Activated CD8-positive, alpha-beta memory T cell treated with anti-CD3 and anti-CD28 coated beads, Interleukin-2, amount 50 U/mL, for 4 hours (primary cell): ENCODE measurements around the gene PUDP.
A peak's percentile ranks its signal among the peaks of the same experiment; 100 is the strongest.
"Not testable (repeated sequence)": the region's sequence is repeated elsewhere in the genome, so short reads cannot be mapped to it uniquely, and the experiment has no call there.

Experiments used
- DNase-seq: peaks from one replicate; pipeline ENCODE4 v3.0.0-alpha.2; 2020

PUDP gene

DNA sequence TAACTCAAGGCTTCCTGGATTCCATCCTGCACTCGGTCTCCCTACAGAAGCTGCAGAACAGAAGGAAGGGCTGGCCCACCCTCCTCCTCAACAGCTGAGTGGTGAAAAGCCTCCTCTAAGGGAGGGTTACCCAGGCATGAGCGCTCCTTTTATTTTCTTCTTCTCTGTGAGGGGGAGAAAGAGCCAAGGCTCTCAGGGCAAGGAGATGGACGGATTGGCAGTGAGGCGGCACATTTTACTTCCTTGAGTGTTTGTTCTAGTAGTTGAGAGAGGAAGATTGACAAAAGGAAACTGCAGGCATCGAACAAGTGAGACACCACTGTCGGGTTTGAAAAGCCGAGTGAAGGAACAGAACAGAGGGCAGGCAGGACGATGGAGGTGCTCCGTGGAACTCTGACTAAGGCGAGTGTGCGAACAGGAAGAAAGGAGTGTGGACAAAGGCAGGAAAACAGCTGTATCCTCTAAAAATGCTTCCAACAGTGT lies 38.9 kb downstream of the PUDP start:
- DNase-seq, result no peak

DNA sequence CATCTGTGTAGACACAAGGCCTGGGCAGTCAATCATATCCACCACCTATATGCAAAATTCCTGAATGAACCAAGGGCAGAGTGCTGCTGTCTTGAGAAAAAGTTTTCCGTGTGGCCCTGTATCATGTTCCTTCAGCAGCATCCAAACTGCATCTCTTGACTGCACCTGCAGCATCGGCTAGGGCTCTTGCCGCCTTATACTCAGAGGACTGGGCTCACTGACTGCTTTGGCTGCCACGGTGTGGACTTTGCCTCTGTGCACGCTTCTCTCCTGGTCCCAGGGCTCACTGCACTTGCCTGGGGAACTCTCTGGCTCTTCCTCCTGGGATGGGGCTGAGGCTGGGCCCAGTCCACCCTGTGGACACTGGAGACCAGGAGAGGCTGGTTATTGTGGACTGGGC lies 39.9 kb downstream of the PUDP start:
- DNase-seq, result no peak

DNA sequence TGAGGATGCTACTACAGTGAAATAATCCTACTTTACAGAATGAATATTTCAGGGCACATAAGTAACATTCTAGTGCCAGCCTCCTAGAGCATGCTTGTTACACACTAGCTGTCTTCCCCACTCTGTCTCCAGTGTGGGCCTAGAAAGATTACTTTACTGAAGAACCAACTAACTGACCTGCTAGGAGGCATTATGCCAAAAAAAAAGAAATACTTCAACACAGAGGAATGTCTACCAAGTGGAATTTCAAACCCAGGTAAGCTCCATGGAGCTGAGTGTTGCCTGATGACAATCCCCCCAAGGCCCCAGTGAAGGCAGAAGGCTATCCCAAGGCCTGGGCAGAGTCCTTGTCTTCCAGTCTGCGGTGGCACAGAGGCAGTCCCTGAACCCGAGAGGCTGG lies 41.3 kb downstream of the PUDP start:
- no peak for DNase-seq

GRCh38 chrX:7102119-7102518 lies 45.8 kb downstream of the PUDP start:
- no peak for DNase-seq

GRCh38 chrX:7100022-7100421 lies 47.9 kb downstream of the PUDP start:
- no peak for DNase-seq

DNA sequence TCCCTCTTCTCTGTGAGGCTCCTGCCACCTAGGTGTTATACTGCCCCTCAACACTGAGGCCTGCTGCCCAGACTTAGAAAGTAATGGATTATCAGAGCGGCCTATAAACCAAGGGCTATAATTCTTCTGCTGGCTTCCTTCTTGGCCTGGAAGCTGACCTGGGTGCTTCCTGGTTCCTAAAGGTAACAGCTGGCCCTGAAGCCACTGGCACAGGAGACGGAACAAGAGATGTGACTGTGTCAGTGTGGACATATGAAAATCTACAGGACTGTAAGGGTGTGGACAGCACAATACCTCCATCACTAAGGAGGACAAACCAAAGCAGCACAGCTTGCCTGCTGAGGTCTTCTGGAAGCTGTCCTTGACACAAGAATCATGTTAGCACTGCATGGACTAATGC lies 52.3 kb downstream of the PUDP start:
- not testable (repeated sequence) for DNase-seq

- no peak for DNase-seq
Measured at GRCh38 chrX:7093305-7093704, 54.6 kb downstream of the PUDP start.

DNA sequence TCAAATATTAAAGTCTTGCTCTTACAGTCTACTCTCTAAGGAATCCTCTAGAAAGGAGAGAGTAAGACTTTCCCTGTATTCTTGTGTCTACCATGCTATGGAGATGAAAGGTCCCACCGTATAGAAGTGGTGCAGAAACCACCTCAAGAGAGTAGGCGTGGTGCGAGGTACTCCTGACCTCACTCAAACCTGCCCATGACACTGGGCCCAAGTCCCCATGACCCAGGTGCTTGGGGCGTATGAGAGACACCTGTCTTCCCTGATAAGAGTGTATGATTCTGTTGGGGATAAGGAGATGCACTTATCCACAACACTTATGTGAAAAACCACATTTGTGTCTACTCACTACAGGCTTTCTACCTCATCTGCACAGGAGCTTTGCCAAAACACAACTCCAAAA lies 55.4 kb downstream of the PUDP start:
- no peak for DNase-seq

GRCh38 chrX:7091923-7092322 lies 56.0 kb downstream of the PUDP start:
- no peak for DNase-seq

DNA sequence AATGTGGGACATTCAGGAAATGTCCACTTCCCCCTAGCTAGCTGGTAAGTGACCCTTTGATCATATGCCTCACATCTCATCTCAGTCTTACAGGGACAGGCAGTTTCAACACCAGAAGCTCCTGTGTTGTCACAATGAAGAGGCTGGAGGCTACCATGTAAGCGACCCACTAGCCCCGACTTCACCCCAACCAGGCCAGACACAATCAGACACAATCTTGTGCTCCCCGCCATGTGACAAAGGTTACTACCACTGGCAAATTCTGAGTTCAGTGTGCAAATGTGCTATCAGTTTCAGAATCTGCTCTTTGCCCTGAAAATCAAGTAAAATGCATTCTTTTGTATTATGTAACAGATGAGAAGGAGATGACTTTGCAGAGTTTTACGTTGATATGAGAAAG lies 57.3 kb downstream of the PUDP start:
- no peak for DNase-seq

DNA sequence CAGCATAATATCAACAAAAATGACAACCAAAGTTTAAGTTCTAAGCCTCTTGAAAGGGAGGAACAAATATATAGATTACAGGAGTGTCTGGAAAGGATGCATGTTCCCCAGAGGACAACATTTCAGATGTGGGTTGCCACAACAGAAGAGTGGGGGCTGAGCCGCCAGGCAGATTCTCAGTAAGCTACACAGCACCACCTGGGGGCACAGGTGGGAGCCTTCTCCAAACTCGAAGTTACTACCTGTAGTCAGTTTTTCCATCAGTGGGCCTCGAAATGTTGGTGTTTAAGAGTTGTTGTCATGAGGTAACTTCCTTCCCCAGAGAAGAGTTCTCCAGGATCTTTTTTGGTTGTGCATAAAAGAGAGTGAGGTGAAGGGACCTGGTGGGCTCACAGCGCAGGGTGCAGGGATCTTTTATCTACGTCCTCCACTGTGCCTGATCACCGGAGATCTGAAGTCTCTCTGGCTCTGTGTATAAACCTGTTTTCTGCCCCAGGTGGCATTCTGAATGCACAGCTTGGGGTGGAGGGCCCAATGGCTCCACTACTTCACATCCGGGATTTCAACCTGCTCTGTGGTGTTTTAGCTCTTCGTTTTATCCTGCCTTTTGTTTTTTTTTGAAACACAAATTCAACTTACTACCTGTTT lies 58.9 kb downstream of the PUDP start:
- DNase-seq, result peak; percentile 73

DNA sequence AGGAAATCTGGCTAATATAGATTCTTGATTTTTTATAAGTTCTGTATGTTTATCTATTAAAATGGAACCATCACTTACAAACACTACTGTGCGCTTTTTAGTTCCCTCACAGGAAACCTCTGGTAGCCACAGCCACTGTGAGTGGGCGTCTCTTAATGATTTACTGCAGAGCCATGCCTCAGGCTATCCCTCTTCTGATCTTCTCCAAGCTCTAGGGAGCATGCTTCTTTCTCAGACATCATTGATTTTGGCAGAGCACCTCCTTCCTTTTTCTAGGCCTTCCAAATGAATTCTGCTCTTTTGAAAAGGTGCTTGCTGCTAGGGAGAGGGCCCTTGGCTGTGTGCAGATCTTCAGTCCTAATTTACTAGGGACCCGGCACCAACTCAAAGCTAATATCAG lies 61.6 kb downstream of the PUDP start:
- DNase-seq, result no peak

DNA sequence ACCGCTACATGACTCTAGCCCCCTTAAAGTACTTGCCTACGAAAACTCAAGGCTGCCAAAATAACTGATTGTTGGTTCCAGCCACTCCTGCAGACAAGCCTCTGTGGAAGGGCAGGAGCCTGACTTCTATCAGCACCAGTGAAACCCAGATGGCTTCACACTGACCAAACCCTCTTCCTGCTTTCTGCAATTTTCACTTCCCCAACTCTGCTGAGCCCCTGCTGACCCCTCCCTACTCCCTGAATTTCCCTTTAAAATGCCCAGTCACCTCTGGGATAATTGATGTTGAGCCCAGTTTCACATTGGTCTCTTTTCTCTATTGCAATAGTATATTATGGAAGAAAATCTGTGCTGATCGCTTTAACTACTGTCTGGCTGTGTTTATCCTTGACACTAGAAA lies 62.1 kb downstream of the PUDP start:
- no peak for DNase-seq

- no peak for DNase-seq
Measured at GRCh38 chrX:7084841-7085240, 63.1 kb downstream of the PUDP start.

DNA sequence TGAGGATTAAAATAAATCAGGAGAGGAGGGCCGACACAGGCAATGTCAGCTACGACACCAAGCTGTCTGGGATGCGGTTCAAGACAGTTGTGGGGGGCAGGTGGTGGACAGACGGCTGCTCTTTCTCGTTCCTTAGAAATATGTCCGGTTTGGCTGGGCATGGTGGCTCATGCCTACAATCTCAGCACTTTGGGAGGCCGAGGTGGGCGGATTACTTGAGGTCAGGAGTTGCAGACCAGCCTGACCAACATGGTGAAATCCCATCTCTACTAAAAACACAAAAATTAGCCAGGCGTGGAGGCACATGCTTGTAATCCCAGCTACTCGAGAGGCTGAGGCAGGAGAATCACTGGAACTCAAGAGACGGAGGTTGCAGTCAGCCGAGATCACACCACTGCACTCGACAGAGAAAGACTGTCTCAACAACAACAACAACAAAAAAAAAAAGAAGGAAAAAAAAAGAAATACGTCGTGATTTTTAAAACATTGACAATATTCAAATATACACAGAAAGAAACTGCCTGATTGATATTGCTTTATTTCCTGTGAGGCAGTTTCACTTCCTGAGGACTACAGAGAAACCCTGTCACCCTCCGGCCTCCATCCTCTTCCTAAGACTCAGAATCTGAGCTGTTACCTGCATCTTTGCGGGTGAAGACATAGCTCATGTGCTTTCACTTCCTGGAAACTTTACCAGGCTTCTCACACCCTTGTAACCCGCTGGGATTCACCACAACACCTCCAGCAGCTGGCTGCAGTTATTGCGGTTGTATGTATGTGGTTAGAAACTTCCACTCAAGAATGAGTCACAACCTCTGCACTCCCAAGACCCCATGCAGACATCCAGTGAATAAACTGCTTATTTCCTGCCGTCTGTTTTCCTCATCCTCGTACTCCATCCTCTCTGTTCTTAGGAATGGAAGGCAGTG lies 64.2 kb downstream of the PUDP start:
- peak; percentile 55 for DNase-seq

GRCh38 chrX:7083021-7083420 lies 64.9 kb downstream of the PUDP start:
- DNase-seq, result no peak

DNA sequence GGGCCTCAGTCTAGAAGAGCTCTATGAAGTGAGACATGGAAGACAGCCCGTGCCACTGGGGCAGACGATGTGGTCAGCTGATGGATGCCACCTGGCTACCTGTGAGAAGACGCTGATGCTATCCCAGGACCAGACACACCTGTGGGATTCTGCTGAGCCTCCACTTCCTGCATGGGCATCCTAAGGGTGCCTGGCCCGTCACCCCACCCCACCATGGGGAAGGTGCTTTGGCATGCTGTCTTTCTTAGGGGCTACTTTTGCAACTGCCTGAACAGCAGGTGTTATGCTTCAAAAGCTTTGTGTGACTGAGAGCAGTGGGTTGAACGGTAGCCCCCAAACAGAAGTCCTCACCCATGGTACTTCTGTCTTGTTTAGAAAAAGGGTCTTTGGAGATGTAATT lies 65.4 kb downstream of the PUDP start:
- DNase-seq, result no peak

DNA sequence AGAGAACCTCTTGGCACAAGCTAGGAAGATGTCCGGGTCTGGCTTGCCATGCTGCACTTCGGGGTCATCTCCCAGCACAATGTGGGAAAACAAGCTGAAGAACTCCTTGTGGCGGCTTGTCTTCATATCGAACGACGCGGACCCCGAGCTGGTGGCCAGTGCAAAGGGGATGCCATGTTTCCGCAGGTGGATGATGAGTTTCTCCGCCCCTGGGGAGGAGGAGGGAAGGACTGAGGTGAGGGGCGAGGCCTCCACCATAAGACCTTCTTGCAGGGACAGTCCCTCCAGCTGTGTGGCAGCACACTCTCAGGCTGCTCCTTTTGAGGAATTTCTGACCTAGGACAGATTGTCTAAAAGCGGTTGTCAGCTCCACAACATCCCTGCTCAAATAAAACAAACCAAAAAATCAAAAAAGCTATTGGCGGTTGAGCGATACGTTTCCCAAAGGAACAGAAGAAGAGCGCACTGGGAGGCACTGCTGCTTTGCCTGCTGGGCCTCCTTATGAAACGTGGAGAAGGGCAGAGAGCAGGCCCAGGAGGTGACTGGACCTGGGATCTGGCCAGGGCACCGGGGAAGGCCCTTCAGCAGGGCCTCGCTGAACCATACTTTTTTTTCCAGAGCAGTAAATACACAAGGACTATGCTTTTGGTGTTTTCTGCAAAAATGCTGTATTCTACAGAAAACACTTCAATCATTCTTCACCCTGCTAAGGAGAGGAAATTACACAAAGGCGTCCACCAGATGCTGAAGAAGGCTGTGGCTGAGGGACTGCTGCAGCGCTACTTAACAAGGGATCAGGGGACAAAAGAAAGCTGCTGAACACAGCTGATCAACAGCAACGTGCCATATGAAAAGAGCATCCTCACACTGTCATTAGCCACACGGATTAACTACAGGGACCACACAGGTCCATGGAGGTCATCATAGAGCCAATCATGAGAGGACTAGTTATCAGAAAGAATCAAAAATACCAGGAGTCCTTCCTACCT lies 70.4 kb downstream of the PUDP start:
- no peak for DNase-seq

- DNase-seq, result no peak
Measured at GRCh38 chrX:7076245-7076661, 71.7 kb downstream of the PUDP start.

DNA sequence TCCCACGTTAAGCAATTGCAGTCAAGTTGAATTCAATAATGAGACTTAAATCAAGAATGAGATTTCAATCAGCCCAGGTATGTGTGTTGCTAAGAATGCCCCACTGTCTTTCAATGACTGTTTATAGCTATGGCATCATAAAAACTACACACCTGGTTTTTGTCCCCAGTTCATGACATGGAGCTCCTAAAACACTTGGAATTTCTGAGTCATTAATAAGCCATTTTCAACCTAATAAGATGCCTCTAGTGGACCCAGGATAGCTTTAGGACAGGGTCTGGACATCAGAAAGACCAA lies 73.1 kb downstream of the PUDP start:
- DNase-seq, result no peak

DNA sequence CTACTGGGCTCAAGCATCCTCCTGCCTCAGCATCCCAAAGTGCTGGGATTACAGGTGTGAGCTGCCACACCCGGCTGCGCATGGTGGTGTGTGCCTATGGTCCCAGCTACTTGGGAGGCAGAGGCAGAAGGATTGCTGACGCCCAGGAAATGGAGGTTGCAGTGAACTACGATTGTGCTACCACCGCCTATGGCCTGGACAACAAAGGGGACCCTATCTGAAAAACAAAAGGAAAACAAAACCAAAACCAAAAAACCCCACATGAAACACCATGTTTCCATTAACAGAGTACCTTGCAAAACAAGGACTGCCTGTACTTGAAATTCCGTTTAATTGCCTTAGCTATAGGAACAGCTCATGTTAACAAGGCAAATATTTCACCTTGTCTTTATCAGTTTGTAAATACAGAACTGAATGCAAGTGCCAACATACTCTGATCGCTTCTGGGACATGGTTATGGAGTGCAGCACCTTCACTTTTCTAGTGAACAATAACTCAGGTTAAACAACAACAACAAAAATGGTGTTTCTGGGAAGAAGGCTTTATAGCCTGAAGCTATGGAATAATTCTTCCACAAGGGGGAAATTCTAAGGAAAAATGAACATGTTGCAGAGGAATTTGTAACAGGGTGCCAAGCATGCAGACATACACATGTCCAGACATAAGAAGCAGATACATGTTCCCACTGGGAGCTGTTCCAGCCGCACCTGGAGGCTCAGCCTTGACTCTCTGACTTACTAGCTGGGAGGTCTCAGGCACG lies 73.6 kb downstream of the PUDP start:
- no peak for DNase-seq

GRCh38 chrX:7073336-7073735 lies 74.6 kb downstream of the PUDP start:
- no peak for DNase-seq

DNA sequence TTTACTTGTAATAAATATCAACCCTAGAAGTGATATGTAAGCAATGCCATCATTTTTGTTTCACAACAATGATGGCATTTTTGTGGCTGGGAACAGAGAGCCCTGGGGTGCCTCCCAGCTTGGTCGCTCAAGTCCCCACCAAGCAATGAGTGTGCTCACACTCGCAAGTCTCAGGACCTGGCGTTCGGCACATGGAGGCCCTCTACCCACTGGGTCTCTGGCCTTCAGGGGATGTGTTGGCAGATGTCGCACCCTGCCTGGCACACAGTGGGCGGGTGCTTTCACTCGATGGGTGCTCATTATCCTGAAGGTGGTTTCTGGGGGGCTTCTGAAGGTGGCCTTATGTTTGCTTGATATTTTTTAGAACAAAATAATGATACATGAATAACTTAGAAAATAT lies 75.1 kb downstream of the PUDP start:
- no peak for DNase-seq
